DMS79 (cell line): ENCODE measurements around the gene LSM7.
A peak's percentile ranks its signal among the peaks of the same experiment; 100 is the strongest.

Experiments used
- DNase-seq: peaks from one replicate; lab custom pipeline; 2025; lab: John Stamatoyannopoulos, UW

The LSM7 gene

DNA sequence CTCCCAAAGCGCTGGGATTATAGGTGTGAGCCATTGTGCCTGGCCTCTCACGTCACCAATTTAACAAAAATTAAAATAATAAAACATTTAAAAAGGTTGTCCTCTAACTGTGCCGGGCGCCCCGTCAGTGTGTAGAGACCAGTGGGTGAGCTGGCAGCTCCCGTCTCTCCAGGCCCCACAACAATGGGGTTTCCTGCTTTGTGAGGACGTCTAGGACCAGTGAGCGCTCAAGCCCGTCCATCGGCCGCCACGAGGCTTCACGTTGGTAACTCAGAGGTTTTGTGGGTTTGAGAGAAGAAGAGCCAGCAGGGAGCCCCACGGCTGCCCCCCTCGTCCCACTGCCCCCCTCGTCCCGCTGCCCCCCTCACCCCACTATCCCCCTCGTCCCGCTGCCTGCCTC lies 4.7 kb downstream of the LSM7 start:
- DNase-seq, result no peak

DNA sequence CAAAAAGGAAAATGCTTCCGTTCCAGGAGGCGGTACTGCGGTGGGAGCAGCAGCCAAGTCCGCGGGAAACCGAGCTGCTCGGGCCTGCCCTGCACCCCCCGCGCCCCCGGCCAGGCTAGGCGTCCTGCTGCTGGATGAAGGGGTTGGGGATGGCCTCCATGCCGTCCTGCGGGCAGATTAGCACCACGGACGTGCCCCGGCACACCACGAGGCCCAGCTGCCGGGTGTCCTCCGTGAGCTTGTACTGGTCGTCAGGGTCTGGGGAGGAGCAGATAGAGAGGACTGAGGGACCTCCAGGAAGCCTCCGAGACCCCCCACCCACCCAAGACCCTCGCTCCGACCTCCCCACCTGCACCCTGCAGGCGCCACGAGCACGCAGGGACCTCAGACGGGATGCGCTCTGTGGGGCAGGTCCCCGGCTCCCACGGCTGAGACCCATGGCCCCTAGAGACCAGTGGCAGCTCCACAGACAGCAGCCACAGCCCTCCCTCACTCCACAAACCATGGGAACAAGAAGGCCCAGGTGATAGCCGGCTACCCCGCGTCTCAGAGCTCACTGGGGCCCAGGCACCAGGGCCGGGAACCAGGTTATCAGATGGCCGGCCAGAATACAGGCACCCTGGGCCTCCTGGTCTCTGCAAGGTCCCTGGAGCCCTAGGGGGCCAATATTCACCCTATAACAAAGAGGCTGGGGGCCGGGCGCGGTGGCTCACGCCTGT lies 6.7 kb downstream of the LSM7 start:
- DNase-seq, result no peak

DNA sequence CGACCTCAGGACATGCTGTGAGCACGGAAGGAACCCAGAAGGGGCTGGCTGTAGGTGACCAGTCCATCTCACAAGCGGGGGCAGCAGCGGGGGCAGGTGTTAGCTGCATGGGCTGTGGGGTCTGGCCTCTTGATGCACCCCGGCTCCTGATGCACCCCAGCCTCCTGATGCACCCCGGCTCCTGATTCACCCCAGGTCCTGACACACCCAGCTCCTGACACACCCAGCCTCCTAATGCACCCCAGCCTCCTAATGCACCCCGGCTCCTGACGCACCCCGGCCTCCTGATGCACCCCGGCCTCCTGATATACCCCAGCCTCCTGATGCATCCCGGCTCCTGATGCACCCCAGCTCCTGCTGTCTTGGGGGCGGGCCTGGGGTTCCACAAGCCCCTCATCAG lies 7.4 kb downstream of the LSM7 start:
- no peak for DNase-seq

DNA sequence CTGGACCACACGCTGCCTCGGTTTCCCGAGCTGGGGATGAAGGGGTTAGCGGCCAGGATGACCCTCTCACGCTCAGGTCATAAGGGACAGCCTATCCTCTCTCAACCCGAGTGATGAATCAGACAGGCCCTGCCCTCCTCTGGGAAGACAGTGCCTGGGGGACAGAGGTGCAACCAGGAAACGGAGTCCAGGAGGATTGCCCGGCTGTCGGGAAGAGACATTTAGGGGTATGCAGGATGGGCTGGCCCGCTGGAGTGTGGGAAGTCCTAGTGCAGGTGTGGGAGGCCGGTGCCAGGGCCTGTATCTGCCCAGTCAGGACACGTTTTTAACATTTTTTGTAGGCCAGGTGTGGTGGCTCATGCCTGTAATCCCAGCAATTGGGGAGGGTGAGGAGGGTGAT lies 8.3 kb downstream of the LSM7 start:
- no peak for DNase-seq

DNA sequence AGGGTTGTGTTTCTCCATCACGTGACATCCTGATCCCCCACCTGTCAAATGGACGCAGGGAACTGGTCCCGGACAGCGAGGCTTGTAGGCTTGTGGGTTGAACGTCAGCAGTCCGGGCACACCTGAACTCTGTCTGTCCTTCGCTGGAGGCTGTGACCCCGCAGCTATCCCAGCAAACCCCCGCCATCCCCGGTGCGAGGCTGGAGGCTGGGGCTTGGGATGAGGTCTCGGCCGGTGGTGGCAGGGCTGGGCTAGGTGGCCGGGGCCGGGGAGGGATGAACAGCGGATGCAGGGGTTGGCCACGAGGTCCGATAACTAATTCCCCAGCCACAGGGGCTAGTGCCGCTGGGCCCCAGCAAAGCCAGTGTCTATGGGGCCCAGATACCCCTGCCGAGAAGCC lies 8.8 kb downstream of the LSM7 start:
- DNase-seq, result no peak

DNA sequence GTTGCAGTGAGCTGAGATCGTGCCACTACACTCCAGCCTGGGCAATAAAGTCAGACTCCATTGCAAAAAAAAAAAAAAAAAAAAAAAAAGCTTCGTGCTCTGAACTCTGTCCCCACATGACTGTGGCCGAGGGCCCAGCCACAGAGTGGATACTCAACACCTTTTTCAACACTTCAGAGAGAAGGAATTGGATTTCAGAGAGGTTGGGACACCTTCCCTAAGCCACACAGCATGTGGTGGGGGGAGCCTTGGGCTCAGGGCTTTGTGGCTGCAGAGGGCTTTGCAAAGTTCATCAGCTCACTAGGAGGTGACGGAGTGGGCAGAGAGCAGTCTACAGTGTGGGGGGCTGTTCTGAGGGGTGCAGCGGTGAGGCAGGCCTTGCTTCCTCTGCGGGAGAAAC lies 9.5 kb downstream of the LSM7 start:
- DNase-seq, result no peak

DNA sequence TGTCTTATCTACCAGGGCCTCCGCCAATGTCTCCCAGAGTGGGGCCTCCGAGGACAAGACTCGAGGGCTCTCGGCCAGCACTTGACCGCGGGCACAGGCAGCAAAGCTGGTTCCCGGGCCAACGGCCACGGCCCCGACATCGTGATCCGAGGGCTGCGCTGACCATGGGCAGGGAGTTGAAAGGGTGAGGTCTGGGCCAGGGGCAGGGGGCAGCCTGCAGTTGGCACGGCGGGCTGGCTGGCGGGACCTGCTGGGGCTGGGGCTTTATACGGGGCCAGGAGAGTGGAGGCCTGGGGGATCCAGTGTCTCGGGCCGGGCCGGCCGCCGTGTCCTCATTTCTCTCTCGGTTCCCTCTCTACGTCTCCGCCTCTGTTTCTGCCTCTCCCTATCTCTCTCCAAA lies 10.6 kb downstream of the LSM7 start:
- DNase-seq, result no peak

DNA sequence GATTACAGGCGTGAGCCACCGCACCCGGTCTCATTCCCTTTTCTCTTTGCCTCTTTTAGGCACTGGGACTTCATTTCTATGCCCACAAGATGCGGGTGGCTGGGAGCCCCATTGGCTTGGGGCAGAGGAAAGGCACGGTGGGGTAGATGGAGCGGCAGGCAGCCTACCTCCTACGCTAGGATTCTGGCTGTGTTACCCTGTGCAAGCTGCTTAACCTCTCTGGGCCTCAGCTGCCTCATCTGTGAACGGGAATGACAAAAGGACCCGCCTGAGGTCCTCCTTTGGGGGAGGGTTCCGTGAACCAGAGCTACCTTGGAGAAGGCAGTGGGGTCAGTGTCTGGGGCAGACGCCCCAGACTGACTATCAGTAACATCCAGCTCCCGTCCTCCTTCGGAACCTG lies 11.1 kb downstream of the LSM7 start:
- no peak for DNase-seq

DNA sequence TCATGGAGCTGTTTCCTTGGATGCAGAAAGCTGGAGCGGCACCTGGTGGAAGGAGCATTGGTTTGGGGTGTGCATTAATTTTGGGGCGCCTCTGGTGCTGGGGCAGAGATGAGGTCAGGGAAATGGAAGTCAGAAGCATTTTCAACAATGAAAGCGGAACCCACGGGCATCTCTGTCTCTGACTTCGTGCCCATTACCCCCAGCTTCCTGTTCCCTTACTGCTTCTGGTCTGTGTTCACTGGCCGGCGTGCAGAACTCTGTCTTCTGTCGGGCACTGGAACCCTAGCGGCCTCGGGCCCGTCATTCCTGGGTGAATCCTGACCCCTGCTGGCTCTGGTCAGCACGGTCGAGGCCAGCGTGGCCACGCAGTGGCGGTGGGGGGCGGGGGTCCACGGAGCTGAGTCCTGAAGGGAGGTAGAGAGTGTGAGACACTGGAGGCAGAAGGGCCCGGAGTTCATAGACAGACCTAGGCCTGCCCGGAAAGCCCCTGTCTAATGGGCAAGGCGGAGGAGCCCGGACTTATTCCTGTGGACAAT lies 12.5 kb downstream of the LSM7 start:
- no peak for DNase-seq

DNA sequence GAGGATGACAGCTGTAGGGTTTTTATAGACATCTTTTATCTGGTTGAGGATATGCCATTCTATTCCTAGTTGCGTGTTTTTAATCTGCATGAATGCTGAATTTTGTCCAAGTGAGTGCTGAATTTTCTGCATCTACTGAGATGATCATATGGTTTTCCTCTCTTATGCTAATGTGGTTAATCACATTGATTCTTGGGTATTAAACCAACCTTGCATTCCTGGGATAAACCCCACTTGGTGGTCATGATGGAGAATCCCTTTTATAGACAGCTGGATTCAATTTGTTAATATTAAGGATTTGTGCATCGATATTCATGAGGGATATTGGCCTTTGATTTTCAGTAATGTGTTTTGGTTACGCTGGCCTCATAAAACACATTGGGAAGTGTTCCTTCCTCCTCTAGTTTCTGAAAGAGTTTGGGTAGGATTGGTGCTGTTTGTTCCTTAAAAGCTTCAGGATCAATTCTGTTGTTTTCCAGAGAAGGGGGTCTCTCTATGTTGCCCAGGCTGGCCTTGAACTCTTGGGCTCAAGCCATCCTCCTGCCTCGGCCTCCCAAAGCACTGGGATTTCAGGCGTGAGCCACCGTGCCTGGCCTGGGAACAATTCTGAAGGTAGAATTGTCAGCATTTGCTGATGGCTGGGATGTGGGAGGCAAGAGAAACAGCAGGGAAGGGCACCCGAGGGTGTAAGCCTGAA lies 13.1 kb downstream of the LSM7 start:
- no peak for DNase-seq

DNA sequence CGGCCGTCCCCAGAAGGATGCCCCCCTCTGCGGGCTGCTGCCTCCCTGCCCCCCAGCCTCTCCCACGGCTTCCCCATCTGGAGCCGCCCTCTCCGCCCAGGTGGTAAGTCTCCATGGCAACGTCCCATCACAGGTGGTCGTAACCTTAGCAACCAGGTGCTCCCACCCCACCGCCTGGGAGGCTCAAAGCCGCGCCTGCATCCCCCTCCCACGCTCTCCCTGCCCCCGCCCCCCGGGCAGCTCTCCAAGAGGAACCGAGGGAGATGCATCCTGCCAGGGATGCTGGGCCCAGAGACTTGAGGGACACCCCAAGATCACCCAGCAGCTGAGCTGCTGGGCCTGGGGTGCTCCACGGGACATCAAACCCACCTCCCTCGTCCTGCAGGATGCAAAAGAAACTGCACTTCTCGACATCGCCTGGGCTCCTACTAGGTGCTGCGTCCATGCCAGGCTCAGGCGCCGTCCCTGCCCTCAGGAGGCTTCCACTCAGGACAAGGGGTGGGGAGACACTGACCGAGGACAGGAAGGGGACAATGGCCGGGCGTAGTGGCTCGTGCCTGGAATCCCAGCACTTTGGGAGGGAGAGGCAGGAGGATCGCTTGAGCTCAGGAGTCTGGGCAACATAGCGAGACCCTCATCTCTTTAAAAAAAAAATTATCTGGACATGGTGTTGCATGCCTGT lies 15.4 kb downstream of the LSM7 start:
- peak; percentile 44 for DNase-seq

DNA sequence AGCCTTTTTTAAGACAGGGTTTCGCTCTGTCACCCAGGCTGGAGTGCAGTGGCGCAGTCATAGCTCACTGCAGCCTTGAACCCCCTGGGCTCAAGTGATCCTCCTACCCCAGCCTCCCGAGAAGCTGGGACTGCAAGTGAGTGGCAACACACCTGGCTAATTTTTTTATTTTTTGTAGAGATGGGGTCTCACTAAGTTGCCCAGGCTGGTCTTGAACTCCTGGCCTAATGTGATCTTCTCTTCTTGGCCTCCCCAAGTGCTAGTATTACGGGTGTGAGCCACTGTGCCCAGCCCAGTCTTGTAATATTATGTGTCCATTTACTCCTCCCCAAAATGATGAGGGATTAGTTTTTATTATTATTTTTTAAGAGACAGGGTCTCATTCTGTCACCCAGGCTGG lies 17.3 kb downstream of the LSM7 start:
- DNase-seq, result no peak

DNA sequence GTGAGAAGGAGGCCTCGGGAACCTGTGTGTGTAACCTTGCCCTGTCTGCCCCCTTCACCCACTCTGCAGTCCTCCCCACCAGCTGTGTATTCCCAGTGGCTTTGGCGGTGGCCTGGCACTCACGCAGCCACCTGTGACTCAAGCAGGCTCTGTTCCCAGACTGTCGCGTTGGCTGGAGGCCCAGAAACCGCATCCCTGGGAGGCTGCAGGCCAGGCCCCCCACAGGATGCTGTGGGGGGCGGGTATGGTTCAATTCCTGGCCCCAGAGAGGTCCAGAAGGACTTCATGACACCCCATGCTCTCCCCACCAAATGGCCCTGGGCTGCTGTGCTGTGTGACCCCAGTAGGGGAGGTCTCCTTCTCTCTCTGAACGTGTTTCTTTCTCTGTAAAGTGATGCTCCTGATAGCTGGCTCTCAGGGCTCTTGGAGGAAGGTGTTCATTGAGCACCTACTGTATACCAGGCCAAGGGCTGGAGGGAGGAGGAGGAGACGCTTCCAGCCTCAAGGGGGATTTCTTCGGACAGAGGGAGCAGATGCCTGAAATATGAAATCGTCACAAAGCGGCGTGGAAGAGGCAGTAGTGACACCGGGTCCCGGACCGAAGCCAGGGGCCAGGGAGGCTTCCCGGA lies 18.5 kb downstream of the LSM7 start:
- peak; percentile 79 for DNase-seq

DNA sequence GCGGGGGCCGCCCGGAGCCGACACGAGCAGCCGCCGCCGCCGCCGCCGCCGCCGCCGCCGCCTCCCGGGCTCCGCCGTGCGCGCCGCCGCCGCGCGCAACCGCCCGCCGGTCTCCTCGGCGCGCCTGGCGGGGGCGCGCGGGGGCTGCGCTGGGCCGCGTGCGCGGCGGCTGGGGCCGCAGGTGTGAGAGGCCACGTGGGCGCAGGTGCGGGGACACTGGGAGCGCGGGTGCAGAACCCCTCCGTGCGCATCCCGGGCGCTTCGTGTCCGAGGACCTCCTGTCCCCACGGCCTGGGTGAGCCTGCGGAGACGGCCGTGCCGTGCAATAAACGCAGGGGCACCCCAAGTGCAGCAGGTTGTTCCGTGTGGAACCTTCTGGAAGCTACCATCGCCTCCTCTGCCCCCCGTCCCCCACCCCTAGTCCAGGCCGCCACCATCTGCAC lies 20.3 kb downstream of the LSM7 start, which contains the start of gene LINGO3:
Gene LINGO3 (minus strand): TSS at position 41 of the 443 bp plus-strand sequence. CDS start 16,378 bp downstream, outside the sequence.
- DNase-seq, result no peak

DNA sequence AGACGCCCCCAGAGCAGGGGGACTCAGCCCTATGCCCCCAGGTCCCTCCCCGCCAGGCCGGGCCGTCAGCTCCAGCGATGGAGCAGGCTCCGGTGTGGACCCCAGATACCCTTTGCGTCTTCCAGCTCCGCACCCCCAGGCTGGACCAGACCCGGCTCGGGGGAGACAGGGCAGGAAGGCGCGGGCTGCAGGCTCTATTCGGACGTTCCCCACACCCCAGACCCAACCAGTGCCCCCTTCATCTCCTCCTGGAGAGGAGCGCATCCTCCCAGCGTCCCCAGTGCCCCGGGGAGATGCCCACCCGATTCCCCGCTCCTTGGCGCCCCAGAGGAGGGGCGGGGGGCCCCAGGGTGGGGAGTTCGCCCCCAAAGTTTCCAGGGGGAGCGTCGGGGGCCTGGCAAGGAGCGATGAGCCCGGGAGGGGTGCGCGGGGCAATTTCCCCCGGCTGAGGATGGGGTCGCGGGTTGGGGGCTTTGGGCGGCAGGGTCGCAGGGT lies 20.8 kb downstream of the LSM7 start:
- no peak for DNase-seq

DNA sequence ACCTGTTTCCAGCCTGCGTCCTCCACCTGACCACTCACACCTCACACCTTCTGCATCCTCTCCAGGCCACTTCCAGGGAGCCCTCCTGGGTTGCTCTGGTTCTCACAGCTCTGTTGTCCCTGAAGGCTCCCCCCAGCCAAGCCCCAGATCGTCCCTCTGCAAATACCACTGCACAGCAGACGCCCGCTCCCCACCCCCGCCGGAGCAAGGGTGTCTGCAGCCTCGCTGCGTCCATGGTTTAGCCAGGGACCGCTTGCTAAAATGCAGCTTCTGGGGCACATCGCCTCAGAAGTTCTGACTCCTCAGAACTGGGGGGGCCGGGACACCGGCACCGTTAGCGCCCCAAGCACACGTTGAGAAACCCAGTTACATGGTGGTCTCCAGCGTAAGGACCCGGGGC lies 21.4 kb downstream of the LSM7 start:
- no peak for DNase-seq

DNA sequence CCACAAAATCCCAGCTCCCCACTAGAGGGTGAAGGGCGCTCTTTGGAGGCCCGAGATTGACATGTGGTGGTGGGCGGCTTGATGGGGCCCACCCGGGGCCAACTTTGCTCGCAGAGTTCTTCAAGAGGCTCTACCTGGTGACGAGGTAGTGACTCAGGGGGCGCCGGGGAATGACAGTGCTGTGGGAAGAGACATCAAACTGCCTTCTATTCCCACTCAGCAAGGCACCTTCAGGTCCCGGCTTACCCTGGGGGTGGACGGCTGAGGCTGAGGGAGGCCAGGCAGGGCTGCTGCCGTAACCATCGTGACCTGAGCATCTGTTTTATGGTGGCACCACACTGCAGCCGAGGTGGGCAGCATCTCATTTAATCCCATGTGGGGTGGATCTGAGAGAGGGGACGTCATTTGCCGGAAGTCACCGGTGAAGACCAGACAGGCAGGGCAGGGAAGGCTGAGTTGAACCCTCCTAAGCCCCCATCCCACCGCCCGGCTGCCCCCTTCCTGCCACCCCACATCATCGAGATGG lies 22.0 kb downstream of the LSM7 start:
- DNase-seq, result no peak

DNA sequence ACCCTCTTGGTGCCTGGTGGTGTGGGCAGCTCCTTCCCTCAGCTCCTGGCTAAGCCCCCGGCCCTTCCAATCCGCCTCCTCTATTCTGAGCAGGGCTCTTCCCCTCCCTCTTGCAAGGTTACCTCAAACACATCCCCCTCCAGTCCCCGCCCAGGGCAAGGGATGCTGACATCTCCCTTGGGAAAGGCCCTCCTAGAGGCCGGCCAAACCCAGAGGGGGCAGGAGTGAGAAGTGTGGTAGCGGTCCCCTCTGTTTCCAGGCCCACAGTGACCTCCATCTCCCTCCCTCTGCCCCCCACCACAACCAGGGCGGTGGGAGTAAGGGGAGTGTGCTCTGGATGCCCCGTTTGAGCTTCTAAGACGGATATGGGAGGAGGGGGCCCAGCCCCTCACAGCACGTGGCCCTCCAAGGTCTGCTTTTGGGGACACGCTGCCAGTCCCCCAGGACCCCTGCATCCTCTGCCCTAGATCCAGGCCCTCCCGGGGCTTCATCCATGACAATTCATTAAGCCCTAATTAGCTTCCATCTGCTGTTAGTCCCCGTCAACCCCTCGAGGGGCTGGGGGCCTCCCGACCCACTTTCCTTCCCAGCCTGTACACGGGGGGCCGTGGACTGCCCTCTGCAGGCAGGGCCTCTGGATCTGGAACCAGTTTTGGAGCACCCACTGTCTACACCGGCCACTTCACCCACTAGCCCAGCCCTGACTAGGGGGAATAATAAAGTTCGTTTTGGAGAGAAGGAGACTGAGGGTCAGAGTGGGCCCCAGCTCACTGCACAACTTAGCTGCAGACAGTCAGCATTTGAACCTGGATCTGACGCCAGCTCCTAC lies 22.7 kb downstream of the LSM7 start:
- DNase-seq, result no peak

DNA sequence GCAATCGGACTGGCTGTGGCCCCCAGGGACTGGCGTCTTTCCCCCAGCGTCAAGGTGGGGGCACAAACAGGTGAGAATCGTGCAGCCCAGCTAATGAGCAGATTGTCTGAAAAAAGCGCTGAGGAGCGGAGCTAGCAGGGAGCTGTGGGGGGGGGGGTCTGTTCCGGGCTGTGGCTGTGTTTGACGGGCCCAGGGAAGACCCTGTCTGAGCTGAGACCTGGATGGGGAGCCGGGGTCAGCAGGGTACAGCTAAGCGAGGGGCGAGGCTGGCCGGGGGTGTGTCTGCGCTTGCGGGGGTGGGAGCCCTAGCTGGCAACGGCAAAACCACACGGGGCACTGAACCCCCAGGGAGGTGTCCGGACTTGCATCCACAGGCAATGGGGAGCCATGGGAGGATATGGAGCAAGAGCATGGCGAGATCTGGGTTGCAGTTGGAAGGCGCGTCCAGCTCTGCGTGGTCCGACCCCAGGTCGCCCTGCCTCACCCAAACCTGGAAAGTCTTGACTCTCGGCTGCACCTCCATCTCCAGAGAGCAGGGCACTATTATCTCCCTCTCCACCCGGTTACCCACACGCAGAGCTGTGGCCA lies 25.1 kb downstream of the LSM7 start:
- DNase-seq, result no peak

DNA sequence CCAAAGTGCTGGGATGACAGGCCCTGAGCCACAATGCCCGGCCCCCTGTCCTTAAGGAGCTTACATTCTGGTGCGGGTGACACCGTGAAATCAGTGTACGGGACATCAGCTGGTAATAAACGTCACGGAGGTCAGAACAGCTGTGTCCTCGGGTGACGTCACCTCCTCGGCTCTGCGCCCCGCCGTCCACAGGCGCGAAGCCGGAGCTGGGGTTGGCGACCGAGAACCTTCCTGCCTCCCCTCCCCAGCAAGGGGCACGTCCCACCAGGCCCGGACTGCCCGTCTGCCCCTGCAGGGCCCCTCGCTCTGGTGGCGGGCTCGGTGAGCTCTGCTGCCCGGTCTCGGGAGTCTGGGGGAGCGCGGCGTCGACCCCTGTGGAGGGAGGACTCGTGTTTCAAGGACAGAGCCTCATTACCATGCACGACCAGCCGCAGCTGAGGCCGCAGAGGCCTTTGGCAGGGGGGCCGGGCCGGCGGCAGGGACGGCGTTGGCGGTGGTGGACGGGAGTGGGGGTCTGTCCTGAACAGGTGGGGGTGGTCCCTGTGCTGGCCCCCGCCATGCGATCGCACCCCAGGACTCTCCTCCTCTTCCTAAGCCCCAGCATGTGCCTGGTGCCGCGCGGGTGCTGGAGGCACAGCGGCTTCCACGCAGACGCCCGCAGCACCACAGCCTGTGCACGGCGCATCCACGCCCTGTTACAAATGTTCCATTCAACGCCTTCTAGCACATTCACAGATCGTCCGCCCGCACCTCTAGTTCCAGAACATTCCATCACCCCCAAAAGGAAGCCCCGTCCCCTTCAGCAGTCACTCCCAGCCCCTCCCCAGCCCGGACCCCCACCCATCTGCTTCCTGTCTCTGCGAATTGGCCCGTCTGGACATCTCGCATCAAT lies 25.8 kb downstream of the LSM7 start:
- DNase-seq, result no peak
